GM12878 (cell line): ENCODE results near the gene XPC.

Experiments
- GABPA ChIP-seq: IDR thresholded peaks from 2 replicates; pipeline ENCODE4 v1.6.1; 2014; ENCODE audit warnings: antibody characterized with exemption, low read depth, mild to moderate bottlenecking, inconsistent platforms
- HDGF ChIP-seq: fragments of 450-650 bp; IDR thresholded peaks from 2 replicates; pipeline ENCODE4 v1.6.1; 2016; ENCODE audit warnings: antibody characterized with exemption
- MTA2 ChIP-seq: fragments of 450-650 bp; IDR thresholded peaks from 2 replicates; pipeline ENCODE4 v1.6.1; 2016; ENCODE audit warnings: low read depth, mild to moderate bottlenecking, moderate library complexity
- MXI1 ChIP-seq: fragments of 150-350 bp; IDR thresholded peaks from 2 replicates; pipeline ENCODE4 v1.6.1; 2011; ENCODE audit warnings: low read depth, mild to moderate bottlenecking, inconsistent platforms, low read length, improper control_type of control experiment
- POLR2A ChIP-seq: IDR thresholded peaks from 2 replicates; pipeline ENCODE4 v1.6.1; 2011; ENCODE audit warnings: low read depth, mild to moderate bottlenecking, low read length
- SREBF1 ChIP-seq: IDR thresholded peaks from 2 replicates; pipeline ENCODE4 v1.6.1; 2012; ENCODE audit warnings: mild to moderate bottlenecking, low read length
- TF ChIP-seq, protein P1 (sequence below), 3 experiments: IDR thresholded peaks in 2 of 3; conservative IDR thresholded peaks in 1 of 3; 2 replicates each; pipeline ENCODE4 v1.5.1; 2011; ENCODE audit warnings: low read depth in 3 of 3, low read length in 3 of 3, mild to moderate bottlenecking in 3 of 3, control low read depth in 2 of 3, moderate library complexity in 2 of 3, inconsistent platforms in 1 of 3, mixed read lengths in 1 of 3; ENCODE audit not compliant: control insufficient read depth in 2 of 3, insufficient read depth in 1 of 3; ENCODE audit errors: extremely low read depth in 1 of 3
- TF ChIP-seq, protein P2 (sequence below): fragments of 450-650 bp; IDR thresholded peaks from 2 replicates; pipeline ENCODE4 v1.6.1; 2017; ENCODE audit warnings: mild to moderate bottlenecking, low read depth, inconsistent platforms; ENCODE audit not compliant: poor library complexity, severe bottlenecking
- TF ChIP-seq, protein P3 (sequence below): IDR thresholded peaks from 2 replicates; pipeline ENCODE4 v1.6.1; 2012; ENCODE audit warnings: low read length, inconsistent platforms

DNA sequence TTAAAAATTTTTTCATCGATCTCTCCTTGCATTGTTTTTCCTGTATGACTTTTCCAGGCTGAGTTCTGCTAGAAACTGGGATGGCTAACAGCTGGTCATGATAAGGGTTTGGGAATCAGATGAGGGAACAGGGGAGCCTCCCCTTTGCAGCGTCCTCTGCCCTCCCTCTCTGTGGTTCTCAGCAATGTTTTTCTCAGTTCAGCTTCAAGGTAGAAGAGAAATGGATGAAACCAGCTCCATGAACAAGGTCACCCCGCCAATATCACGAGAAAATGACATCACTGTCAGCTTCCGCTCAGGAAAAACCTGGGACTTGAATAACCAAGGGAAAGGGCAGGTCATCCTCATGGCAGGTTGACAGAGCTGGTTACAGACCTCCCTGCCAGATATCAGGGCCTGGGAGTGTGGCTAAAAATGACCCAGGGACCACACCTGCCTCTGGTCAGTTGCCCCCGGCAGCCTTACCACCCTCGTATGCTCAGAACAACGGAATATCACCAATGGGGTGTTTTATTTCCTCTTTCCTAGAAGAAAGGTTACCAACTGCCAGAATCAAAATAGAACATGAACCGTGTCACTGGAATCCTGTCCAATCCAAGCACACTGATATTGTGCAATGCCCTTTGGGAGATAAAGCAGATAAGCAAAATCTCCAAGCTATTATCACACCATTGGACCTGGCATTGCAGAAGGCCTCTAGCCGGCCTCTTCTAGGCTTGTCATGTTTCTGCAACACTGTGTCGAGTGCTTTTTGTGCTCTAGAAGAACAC lies 26.3 kb upstream of the XPC start:
- TF ChIP-seq SREBF1 (no peak), HDGF (no peak), MXI1 (no peak), GABPA (no peak), MTA2 (no peak), POLR2A (no peak)
- TF ChIP-seq, protein P1, sequence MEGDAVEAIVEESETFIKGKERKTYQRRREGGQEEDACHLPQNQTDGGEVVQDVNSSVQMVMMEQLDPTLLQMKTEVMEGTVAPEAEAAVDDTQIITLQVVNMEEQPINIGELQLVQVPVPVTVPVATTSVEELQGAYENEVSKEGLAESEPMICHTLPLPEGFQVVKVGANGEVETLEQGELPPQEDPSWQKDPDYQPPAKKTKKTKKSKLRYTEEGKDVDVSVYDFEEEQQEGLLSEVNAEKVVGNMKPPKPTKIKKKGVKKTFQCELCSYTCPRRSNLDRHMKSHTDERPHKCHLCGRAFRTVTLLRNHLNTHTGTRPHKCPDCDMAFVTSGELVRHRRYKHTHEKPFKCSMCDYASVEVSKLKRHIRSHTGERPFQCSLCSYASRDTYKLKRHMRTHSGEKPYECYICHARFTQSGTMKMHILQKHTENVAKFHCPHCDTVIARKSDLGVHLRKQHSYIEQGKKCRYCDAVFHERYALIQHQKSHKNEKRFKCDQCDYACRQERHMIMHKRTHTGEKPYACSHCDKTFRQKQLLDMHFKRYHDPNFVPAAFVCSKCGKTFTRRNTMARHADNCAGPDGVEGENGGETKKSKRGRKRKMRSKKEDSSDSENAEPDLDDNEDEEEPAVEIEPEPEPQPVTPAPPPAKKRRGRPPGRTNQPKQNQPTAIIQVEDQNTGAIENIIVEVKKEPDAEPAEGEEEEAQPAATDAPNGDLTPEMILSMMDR (IDR thresholded peaks at IDR 0.05 in 2 of 3, conservative IDR thresholded peaks at IDR 0.05 in 1 of 3; ENCODE audit: control insufficient read depth in 2 of 3, extremely low read depth in 1 of 3, insufficient read depth in 1 of 3, low read depth in 3 of 3, low read length in 3 of 3), result no peak
- TF ChIP-seq, protein P2, sequence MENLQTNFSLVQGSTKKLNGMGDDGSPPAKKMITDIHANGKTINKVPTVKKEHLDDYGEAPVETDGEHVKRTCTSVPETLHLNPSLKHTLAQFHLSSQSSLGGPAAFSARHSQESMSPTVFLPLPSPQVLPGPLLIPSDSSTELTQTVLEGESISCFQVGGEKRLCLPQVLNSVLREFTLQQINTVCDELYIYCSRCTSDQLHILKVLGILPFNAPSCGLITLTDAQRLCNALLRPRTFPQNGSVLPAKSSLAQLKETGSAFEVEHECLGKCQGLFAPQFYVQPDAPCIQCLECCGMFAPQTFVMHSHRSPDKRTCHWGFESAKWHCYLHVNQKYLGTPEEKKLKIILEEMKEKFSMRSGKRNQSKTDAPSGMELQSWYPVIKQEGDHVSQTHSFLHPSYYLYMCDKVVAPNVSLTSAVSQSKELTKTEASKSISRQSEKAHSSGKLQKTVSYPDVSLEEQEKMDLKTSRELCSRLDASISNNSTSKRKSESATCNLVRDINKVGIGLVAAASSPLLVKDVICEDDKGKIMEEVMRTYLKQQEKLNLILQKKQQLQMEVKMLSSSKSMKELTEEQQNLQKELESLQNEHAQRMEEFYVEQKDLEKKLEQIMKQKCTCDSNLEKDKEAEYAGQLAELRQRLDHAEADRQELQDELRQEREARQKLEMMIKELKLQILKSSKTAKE, result no peak
- TF ChIP-seq, protein P3, sequence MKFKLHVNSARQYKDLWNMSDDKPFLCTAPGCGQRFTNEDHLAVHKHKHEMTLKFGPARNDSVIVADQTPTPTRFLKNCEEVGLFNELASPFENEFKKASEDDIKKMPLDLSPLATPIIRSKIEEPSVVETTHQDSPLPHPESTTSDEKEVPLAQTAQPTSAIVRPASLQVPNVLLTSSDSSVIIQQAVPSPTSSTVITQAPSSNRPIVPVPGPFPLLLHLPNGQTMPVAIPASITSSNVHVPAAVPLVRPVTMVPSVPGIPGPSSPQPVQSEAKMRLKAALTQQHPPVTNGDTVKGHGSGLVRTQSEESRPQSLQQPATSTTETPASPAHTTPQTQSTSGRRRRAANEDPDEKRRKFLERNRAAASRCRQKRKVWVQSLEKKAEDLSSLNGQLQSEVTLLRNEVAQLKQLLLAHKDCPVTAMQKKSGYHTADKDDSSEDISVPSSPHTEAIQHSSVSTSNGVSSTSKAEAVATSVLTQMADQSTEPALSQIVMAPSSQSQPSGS, result no peak
